HG03575 (cell line): ENCODE results near the gene SUN2.

Experiments
- ATAC-seq: cut with Tn5 transposase; IDR thresholded peaks from one replicate; pipeline ENCODE4 v1.9.1; 2021; ENCODE audit not compliant: unreplicated experiment, insufficient number of reproducible peaks, low FRiP score; ENCODE audit errors: extremely low read depth

SUN2 gene

GRCh38 chr22:38782402-38783094 is 26.8 kb upstream of the SUN2 start:
- ATAC-seq = no peak

GRCh38 chr22:38781033-38781432 is 25.2 kb upstream of the SUN2 start:
- no peak for ATAC-seq

- ATAC-seq = no peak
These were observed 21.4 kb upstream of the SUN2 start for GRCh38 chr22:38777087-38777671.

- no peak for ATAC-seq
These were observed 20.3 kb upstream of the SUN2 start for GRCh38 chr22:38776086-38776485.

- ATAC-seq = no peak
These were observed 19.9 kb upstream of the SUN2 start for GRCh38 chr22:38775656-38776055.

GRCh38 chr22:38774496-38775166 is 18.8 kb upstream of the SUN2 start:
- no peak for ATAC-seq

- no peak for ATAC-seq
These were observed 17.7 kb upstream of the SUN2 start for GRCh38 chr22:38773363-38773946.

GRCh38 chr22:38772623-38772873 is 16.8 kb upstream of the SUN2 start:
- no peak for ATAC-seq

- no peak for ATAC-seq
These were observed 14.6 kb upstream of the SUN2 start for GRCh38 chr22:38770257-38770949.

- no peak for ATAC-seq
These were observed 12.2 kb upstream of the SUN2 start for GRCh38 chr22:38768036-38768435.

- ATAC-seq = no peak
These were observed 11.5 kb upstream of the SUN2 start for GRCh38 chr22:38767313-38767712.

GRCh38 chr22:38766076-38766777 is 10.4 kb upstream of the SUN2 start:
- ATAC-seq = no peak

GRCh38 chr22:38762551-38762983 is 6.8 kb upstream of the SUN2 start:
- ATAC-seq = no peak

GRCh38 chr22:38761202-38762162 is 5.7 kb upstream of the SUN2 start:
- ATAC-seq = no peak

GRCh38 chr22:38760477-38761201 is 4.8 kb upstream of the SUN2 start:
- ATAC-seq = no peak

GRCh38 chr22:38759005-38759404 is 3.2 kb upstream of the SUN2 start:
- no peak for ATAC-seq

GRCh38 chr22:38758276-38758945 is 2.6 kb upstream of the SUN2 start:
- no peak for ATAC-seq
